Activated CD8-positive, alpha-beta T cell treated with anti-CD3 and anti-CD28 coated beads for 36 hours (primary cell): ENCODE measurements around the gene PRKCZ. TPM values are rescaled to one million over a fixed set of nuclear protein-coding genes. Genes with fewer than 3 reads are reported as not detected.

Experiments
- ATAC-seq: fragments of 200-7000 bp; cut with Tn5 transposase; one replicate; pipeline ENCODE4 v1.10.0; 2021; ENCODE audit warnings: mild to moderate bottlenecking, moderate library complexity
- CTCF ChIA-PET: fragments of 350-600 bp; sonication (Branson Sonifier 250); formaldehyde crosslinking; loops from one replicate; lab custom pipeline; 2021; ENCODE audit warnings: antibody characterized with exemption; lab: Charles Lee
- POLR2A ChIA-PET: fragments of 350-600 bp; sonication (Branson Sonifier 250); formaldehyde crosslinking; loops from one replicate; lab custom pipeline; 2021; ENCODE audit warnings: antibody characterized with exemption; lab: Charles Lee
- DNase-seq: peaks from one replicate; pipeline ENCODE4 v3.0.0-alpha.2; 2020
- H3K27ac Mint-ChIP-seq: one replicate; pipeline ENCODE4 v1.8.0; 2021; ENCODE audit warnings: mild to moderate bottlenecking, mixed read lengths
- H3K27me3 Mint-ChIP-seq: one replicate; pipeline ENCODE4 v1.8.0; 2021; ENCODE audit warnings: mixed read lengths
- H3K36me3 Mint-ChIP-seq: one replicate; pipeline ENCODE4 v1.8.0; 2021; ENCODE audit warnings: low read depth, mixed read lengths
- H3K4me1 Mint-ChIP-seq: one replicate; pipeline ENCODE4 v1.8.0; 2021; ENCODE audit warnings: low read depth, mixed read lengths
- H3K4me3 Mint-ChIP-seq: one replicate; pipeline ENCODE4 v1.8.0; 2021; ENCODE audit warnings: mild to moderate bottlenecking, moderate library complexity, mixed read lengths
- H3K9me3 Mint-ChIP-seq: one replicate; pipeline ENCODE4 v1.8.0; 2021; ENCODE audit warnings: mixed read lengths
- intact Hi-C: fragments of 100-400 bp; cut with micrococcal nuclease; formaldehyde crosslinking; loops from one replicate; pipeline ENCODE4 v1.10.0; 2022
- total RNA-seq, 2 experiments: library from RNA; stranded (reverse); gene quantifications; one replicate each; pipeline ENCODE4 v1.2.3, GENCODE V29; 2021
- TF ChIP-seq, protein P1 (sequence below): fragments of 200-600 bp; IDR thresholded peaks from one replicate; pipeline ENCODE4 v1.8.0; 2022; ENCODE audit warnings: antibody characterized with exemption, mild to moderate bottlenecking

Gene PRKCZ
- total RNA-seq, 2 experiments from 2014 or later, result 15.4 to 15.7 TPM

DNA sequence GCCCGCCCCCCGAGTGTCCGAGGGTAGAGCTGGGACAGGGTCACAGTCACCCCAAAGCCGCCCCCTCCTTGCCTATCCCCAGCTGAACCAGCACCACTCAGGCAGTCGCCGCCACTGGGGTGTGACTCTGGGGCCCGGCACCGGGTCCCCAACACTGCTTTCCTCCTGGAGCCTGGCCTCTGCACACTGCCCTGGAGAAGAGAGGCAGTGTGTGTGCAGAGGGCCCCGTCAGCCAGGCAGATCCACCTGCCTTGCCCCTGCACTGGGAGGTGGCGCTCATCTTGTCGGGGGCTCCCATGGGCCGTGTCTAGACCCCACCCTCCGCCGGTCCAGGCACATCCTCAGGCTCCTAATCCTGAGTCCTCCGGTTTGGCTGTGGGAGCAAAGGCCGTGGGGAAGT lies 128.7 kb downstream of the PRKCZ start:
- TF ChIP-seq, protein P1, sequence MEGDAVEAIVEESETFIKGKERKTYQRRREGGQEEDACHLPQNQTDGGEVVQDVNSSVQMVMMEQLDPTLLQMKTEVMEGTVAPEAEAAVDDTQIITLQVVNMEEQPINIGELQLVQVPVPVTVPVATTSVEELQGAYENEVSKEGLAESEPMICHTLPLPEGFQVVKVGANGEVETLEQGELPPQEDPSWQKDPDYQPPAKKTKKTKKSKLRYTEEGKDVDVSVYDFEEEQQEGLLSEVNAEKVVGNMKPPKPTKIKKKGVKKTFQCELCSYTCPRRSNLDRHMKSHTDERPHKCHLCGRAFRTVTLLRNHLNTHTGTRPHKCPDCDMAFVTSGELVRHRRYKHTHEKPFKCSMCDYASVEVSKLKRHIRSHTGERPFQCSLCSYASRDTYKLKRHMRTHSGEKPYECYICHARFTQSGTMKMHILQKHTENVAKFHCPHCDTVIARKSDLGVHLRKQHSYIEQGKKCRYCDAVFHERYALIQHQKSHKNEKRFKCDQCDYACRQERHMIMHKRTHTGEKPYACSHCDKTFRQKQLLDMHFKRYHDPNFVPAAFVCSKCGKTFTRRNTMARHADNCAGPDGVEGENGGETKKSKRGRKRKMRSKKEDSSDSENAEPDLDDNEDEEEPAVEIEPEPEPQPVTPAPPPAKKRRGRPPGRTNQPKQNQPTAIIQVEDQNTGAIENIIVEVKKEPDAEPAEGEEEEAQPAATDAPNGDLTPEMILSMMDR, result no peak
- H3K9me3 Mint-ChIP-seq, result no peaks in the 10 kb centered on the region
- intact Hi-C loops, result no loop called here
- H3K36me3 Mint-ChIP-seq, result no peaks in the 10 kb centered on the region
- ChIA-PET POLR2A (no interaction called here), CTCF (no interaction called here)
- no peaks in the 10 kb centered on the region for H3K27me3 Mint-ChIP-seq
- peaks cover 3% of the 10 kb centered on the region for H3K4me1 Mint-ChIP-seq
- no peak for DNase-seq
- no peak for ATAC-seq
- no peak overlapping the region for H3K27ac Mint-ChIP-seq
- H3K4me3 Mint-ChIP-seq, result no peak overlapping the region

DNA sequence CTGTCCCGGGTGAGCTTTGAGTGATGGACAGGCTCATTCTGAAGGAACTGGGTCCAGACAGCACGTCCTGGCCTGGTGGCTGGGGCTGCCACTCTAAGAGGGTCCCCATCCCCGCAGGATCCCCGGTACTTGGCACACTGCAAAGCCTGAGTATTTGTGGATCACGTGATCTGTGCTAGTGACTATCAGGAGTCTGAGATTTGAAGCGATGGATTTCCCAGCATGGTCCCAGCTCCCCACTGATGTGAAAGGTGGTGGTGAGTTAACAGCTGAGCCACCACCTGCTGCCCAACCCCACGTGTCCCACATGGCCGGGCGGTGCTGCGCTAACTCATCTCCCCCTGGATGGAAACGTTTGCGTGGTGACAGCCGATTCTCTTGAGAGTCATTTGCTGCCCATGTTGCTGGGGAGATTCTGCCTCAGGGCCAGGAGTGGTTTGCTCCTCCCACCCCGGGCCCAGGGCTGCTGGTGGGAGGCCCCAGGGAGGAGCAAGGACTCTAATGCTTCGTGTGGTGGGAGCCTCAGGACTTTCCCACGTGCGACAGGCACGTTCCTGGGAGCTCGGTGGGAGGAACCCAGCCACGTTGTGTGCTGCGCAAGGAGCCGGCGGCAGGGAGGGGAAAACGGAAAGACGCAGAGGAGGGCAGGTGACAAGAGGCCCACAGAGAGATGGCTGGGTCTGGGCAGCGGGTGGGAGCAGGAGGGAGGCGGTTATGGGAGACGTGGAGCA lies 129.2 kb downstream of the PRKCZ start:
- TF ChIP-seq, protein P1, result no peak
- no peaks in the 10 kb centered on the region for H3K27me3 Mint-ChIP-seq
- no peaks in the 10 kb centered on the region for H3K9me3 Mint-ChIP-seq
- ATAC-seq (no peak), DNase-seq (no peak)
- no peak overlapping the region for H3K4me3 Mint-ChIP-seq
- H3K4me1 Mint-ChIP-seq, result peaks cover 3% of the 10 kb centered on the region
- no peak overlapping the region for H3K27ac Mint-ChIP-seq
- POLR2A ChIA-PET, result no interaction called here
- intact Hi-C loops, result no loop called here
- CTCF ChIA-PET, result no interaction called here
- no peaks in the 10 kb centered on the region for H3K36me3 Mint-ChIP-seq

DNA sequence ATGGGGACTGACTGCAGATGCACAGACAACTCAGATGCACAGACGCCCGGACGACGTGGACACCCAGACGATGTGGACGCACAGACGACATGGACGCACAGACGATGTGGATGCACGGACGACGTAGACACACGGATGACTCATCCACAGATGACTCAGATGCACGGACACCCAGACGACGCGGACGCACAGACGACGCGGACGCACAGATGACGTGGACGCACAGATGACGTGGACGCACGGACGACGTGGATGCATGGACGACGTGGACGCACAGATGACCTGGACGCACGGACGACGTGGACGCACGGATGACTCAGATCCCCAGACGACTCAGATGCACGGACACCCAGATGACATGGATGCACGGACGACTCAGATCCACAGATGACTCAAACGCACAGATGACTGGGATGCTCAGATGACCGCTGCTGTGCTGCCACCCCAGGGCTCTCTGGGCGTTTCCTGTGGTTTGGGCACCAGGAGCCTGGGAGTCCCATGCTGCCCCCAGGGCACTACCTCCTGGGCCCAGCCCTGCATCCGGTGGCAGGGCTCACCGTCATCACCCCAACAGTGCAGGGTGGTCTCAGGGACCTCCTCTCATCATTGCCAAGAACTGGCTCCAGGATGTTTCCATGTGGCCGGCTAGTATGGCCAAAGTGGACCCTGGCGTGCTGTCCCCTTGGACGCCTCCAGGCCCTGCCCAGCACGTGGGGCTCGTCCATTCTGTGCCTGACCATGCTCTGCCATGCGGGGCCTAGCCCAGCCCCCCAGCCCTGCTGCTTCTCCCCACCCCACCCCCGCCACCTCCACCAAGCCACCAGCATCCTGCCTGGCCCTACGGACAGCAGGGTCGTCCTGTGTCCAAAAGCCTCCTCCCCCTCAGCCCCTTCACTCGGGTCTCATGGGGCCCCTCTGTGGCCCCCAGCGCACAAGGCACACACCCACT lies 130.4 kb downstream of the PRKCZ start:
- CTCF ChIA-PET, result no interaction called here
- H3K4me3 Mint-ChIP-seq, result no peak overlapping the region
- TF ChIP-seq, protein P1, result no peak
- no peak for DNase-seq
- no peaks in the 10 kb centered on the region for H3K36me3 Mint-ChIP-seq
- H3K4me1 Mint-ChIP-seq, result no peaks in the 10 kb centered on the region
- no peaks in the 10 kb centered on the region for H3K27me3 Mint-ChIP-seq
- H3K9me3 Mint-ChIP-seq, result no peaks in the 10 kb centered on the region
- ATAC-seq, result no peak
- POLR2A ChIA-PET, result no interaction called here
- intact Hi-C loops, result no loop called here
- H3K27ac Mint-ChIP-seq, result no peak overlapping the region

DNA sequence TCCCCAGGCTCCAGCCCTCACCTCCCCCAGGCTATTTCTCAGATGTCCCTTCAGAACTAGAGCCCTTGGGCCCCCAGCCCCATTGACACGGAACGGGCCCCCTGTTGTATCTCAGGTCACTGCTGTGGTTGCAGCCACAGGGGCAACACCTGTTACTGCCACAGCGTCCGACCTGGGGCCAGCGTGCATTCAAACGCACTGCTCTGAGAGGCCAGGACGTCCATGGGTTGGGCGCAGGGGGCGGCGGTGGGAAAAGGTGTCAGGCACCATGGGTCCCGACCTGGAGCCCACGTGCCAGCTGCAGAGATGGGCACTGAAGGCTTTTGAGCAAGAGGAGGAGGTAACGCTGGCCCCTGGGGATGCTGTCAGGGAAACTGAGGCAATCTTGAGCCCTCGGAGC lies 131.1 kb downstream of the PRKCZ start:
- CTCF ChIA-PET, result no interaction called here
- H3K9me3 Mint-ChIP-seq, result no peaks in the 10 kb centered on the region

More for the DNA sequence above, 131.1 kb downstream of the PRKCZ start:
- ATAC-seq, result no peak
- H3K4me1 Mint-ChIP-seq, result no peaks in the 10 kb centered on the region
- H3K27me3 Mint-ChIP-seq, result no peaks in the 10 kb centered on the region
- intact Hi-C loops, result no loop called here
- POLR2A ChIA-PET, result no interaction called here
- H3K36me3 Mint-ChIP-seq, result no peaks in the 10 kb centered on the region
- no peak overlapping the region for H3K27ac Mint-ChIP-seq
- DNase-seq, result no peak
- no peak overlapping the region for H3K4me3 Mint-ChIP-seq
- TF ChIP-seq, protein P1, result no peak
